ENCODE results near the gene TAS2R31. TPM values are rescaled to one million over a fixed set of nuclear protein-coding genes. Genes with fewer than 3 reads are reported as not detected.

TAS2R31 gene
- total and polyA plus RNA-seq, 2 of the 13 experiments (the other 11 are each of a cell fraction or from before 2014, with no cell fraction given): 0.96 to 6.5 TPM

- no TSS peak for BruUV-seq (replicated peaks)
- TF ChIP-seq AGO1 (IDR thresholded peaks at IDR 0.05; ENCODE audit: low read depth, low read length, poor library complexity, severe bottlenecking) (no peak), CEBPG (CRISPR knock-in tag; IDR thresholded peaks at IDR 0.05) (no peak), HINFP (CRISPR knock-in tag; IDR thresholded peaks at IDR 0.05; ENCODE audit: low read depth) (no peak), ZBTB49 (CRISPR knock-in tag; IDR thresholded peaks at IDR 0.05; ENCODE audit: borderline replicate concordance) (no peak), ZNF747 (CRISPR knock-in tag; IDR thresholded peaks at IDR 0.05; ENCODE audit: borderline replicate concordance) (no peak), SIN3B (IDR thresholded peaks at IDR 0.05; ENCODE audit: low read length) (no peak), ZFP41 (CRISPR knock-in tag; IDR thresholded peaks at IDR 0.05; ENCODE audit: borderline replicate concordance) (no peak), ZNF547 (CRISPR knock-in tag; IDR thresholded peaks at IDR 0.05) (no peak), ZNF782 (CRISPR knock-in tag; IDR thresholded peaks at IDR 0.05; ENCODE audit: borderline replicate concordance) (no peak), NR2F1 (CRISPR knock-in tag; IDR thresholded peaks at IDR 0.05) (no peak), NBN (conservative IDR thresholded peaks at IDR 0.05) (no peak)
- TF ChIP-seq, protein P1, sequence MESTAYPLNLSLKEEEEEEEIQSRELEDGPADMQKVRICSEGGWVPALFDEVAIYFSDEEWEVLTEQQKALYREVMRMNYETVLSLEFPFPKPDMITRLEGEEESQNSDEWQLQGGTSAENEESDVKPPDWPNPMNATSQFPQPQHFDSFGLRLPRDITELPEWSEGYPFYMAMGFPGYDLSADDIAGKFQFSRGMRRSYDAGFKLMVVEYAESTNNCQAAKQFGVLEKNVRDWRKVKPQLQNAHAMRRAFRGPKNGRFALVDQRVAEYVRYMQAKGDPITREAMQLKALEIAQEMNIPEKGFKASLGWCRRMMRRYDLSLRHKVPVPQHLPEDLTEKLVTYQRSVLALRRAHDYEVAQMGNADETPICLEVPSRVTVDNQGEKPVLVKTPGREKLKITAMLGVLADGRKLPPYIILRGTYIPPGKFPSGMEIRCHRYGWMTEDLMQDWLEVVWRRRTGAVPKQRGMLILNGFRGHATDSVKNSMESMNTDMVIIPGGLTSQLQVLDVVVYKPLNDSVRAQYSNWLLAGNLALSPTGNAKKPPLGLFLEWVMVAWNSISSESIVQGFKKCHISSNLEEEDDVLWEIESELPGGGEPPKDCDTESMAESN (CRISPR knock-in tag; conservative IDR thresholded peaks at IDR 0.05): no peak
- TF ChIP-seq, protein P2, sequence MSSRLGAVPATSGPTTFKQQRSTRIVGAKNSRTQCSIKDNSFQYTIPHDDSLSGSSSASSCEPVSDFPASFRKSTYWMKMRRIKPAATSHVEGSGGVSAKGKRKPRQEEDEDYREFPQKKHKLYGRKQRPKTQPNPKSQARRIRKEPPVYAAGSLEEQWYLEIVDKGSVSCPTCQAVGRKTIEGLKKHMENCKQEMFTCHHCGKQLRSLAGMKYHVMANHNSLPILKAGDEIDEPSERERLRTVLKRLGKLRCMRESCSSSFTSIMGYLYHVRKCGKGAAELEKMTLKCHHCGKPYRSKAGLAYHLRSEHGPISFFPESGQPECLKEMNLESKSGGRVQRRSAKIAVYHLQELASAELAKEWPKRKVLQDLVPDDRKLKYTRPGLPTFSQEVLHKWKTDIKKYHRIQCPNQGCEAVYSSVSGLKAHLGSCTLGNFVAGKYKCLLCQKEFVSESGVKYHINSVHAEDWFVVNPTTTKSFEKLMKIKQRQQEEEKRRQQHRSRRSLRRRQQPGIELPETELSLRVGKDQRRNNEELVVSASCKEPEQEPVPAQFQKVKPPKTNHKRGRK (CRISPR knock-in tag; IDR thresholded peaks at IDR 0.05): no peak
- no peak for ATAC-seq
- H3K4me3 ChIP-seq (replicated peaks in 1 of 3; ENCODE audit: insufficient read depth in 1 of 3, low read depth in 2 of 3, low read length in 3 of 3): no peak overlapping the region
- no peaks in the 10 kb centered on the region for H3K27me3 ChIP-seq (ENCODE audit: control insufficient read depth in 1 of 2, insufficient read depth in 2 of 2, low read length in 2 of 2)
- no peaks in the 10 kb centered on the region for H4K20me1 ChIP-seq (ENCODE audit: insufficient read depth, low read length)
- 97% methylated on average over 5 of the region's 5 CpGs for WGBS (ENCODE audit: low lambda C conversion rate)
- peaks cover under 1% of the 10 kb centered on the region for H3K79me2 ChIP-seq (ENCODE audit: insufficient read depth, low read length)
- no peak overlapping the region for H3K9ac ChIP-seq (ENCODE audit: insufficient read depth, low read depth, low read length)
- H3K27ac ChIP-seq (ENCODE audit: extremely low read length, insufficient read depth, low read length): no peak overlapping the region
- no peak overlapping the region for H2AFZ ChIP-seq (ENCODE audit: low read length)
- no peaks in the 10 kb centered on the region for H3K36me3 ChIP-seq (replicated peaks in 1 of 2; ENCODE audit: control insufficient read depth in 1 of 2, insufficient read depth in 2 of 2, low read length in 2 of 2)
- no peak overlapping the region for H3K4me2 ChIP-seq (ENCODE audit: low read depth, low read length)
- intact Hi-C loops (cut with micrococcal nuclease; ENCODE audit: unreplicated experiment): no loop called here
- no peaks in the 10 kb centered on the region for H3K9me3 ChIP-seq (ENCODE audit: low read length)
- DNase-seq (ENCODE audit: low spot score): no peak
- POLR2A ChIA-PET: no interaction called here
- in situ Hi-C loops (cut with HindIII; ENCODE audit: extremely low pct_ligation_motif_present, low pct_unique_long_range_greater_than_20kb): no loop called here
- H3K4me1 ChIP-seq (ENCODE audit: insufficient read depth, low read length): no peaks in the 10 kb centered on the region
- CTCF ChIA-PET (ENCODE audit: low intra/inter-chr PET ratio, low total read pairs): no interaction called here
- FAIRE-seq: no peak
Measured at GRCh38 chr12:10982244-10982643, 49.0 kb downstream of the TAS2R31 start.
